Measurements from ENCODE around the gene HOMER2.

HOMER2 gene

DNA sequence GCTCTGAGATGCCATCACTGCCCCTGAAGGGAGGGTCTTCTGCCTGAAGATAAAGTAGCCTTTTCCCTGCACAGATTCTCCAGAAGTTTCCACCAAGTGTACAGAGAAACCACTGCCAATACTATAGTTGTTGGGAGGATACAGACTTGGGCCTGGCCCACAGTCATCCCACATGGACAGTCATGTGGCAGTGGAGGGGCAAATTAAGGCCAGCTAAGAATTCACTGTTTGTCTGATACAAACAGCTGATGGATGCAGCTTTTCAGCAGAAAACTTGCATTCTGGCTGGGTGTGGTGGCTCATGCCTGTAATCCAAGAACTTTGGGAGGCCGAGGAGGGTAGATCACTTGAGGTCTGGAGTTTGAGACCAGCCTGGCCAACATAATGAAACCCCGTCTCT, 22.1 kb downstream of the HOMER2 start:
- DNase-seq (ENCODE audit: low read depth in 2 of 2) = no peak

DNA sequence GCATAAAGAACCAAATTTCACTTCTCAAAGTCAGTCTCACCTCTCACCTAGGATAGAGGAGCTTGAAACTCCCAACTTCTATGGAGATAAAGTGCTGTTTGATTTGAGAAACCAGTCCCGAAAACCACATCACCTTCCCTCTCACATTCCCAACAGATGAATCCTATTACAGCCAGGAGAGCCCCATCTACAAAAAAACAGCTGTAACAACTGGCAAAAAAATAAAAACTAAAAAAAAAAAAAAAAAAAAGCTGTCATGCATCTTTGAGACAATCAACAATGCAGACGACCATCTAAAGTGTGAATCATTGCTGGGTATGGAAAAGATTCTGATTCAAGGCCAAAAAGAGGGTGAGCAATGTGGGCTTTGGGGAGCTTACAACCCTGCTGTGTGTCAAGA, 23.8 kb downstream of the HOMER2 start:
- DNase-seq (ENCODE audit: low read depth in 2 of 2) = no peak

DNA sequence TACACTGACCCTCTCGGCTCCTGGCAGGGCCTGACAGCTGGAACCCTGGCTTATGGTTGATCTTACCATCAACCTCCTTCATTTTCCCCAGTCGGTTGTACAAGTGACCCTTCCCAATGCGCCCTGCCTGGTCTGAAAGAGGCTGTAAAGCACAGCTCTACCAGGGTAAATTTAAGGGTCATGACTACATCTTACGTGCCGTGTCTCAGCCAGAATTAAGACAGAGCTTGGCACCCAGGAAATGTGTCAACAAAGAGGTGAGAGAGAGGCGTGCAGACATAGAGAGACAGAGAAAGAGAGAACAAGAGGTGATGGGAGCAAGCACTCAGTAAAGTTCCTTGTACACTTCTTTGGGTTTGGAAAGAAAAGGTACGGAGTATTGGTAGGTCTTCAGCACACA, 28.8 kb downstream of the HOMER2 start:
- no peak for DNase-seq (ENCODE audit: low read depth in 2 of 2)

DNA sequence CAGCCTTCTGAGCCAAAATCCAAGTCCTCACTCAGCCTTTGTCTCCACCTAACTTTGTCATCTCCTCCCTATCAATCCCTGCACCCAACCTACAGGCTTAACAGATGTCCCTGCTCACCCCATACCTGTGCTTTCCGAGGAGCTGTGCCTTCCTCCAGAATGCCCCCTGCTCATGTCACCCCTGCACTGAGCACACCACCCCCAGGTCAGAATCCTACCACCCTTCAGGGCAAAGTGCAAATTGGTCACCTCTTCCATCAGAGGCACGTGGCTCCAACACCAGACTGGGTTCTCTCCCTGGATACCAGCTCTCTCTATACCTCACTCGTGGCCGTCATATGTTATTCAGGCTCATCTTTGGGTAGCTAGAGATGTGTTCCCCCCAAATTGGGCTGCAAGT, 29.8 kb downstream of the HOMER2 start:
- no peak for DNase-seq (ENCODE audit: low read depth in 2 of 2)

DNA sequence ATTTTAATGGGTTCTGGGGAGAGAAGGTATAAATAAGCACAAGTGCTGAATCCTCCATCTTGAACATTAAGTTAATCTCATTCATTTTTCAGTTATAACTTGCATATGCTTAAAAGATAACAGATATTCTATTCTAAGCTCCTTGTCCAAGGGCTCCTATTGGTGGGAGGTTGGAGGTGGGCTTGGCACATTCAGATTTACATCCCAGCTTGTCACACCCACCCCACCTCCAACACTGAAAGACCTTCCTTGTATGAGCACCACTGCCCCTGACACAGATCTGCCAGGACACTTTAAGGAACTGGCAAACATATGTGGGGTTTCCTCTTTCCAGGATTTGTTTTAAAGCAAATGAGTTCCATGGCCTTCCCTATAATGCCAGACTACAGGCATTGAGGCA, 30.6 kb downstream of the HOMER2 start:
- no peak for DNase-seq (ENCODE audit: low read depth in 2 of 2)

DNA sequence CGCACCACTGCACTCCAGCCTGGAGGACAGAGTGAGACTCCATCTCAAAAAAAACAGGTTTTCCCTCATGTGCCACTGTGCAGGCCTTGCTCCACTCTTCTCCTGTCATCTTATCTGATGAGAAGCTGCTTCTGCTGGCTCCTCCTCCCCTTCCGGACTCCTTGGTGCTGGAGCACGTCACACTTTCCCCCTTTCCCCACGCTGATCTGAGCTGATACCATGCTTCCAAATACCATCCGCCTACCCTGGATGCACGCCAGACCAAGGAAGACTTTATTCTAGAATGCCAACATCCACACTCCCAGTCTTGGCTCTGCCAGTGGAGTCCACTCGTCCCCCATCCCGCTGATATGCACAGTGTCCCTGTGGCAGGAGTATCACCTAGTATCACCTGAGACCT, 31.3 kb downstream of the HOMER2 start:
- no peak for DNase-seq (ENCODE audit: low read depth in 2 of 2)

DNA sequence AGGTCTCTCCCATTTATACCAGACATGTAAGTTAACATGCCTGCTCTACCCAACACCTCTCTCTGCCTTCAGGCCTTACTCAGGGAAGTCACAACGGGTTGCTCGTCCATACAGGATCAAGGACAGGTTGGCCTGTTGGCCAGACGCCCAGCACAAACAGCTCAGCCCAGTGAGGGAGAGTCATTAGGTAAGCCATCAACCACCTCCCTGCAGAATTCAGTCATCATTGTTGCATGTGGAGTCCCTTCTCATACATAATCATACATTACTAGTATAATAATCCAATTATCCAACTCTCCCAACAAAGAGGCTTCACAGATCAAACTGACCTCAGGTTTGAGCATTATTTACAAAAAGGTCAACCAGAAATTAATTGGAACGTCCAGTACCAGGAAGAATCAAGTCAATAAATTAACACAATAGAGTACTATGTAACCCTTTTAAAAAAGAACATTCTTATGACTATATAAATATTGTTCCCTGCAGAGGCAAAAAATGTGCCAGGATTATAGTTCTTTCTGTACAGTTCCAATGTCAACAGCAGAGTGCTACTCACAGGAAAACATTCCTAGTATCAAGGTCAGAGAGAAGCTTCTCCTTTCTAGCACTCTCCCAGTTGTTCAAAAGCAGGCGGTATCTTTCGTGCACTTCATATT, 33.2 kb downstream of the HOMER2 start:
- DNase-seq (ENCODE audit: low read depth in 2 of 2) = no peak

DNA sequence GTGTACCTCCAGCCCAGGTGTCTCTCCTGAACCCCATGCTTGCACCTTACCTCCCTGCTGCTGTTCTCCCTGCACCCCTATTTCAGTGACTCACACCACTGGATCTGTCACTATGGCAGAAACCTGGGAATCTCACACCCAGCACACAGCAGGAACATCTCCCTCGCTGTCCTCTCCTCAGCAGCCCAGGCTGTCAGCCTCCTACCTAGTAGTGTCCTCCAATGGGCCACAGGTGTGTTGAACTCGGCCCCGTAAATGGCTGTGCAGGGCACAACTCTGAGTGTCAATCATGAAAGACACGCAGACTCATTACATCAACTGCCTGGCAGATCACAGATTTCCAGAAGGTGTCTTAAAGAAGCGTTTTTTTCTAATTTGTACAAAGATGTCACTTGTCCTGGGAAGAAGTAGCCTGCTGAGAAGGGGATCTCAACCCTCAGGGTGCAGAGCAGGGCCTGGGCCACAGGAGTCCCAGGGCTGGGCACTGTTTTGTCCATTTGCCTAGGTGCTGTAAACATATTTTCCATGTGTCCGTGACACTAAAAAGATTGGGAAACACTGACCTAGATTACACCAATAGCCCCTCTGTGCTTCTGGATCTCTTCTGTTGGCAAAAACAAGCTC, 33.8 kb downstream of the HOMER2 start:
- no peak for DNase-seq (ENCODE audit: low read depth in 2 of 2)

DNA sequence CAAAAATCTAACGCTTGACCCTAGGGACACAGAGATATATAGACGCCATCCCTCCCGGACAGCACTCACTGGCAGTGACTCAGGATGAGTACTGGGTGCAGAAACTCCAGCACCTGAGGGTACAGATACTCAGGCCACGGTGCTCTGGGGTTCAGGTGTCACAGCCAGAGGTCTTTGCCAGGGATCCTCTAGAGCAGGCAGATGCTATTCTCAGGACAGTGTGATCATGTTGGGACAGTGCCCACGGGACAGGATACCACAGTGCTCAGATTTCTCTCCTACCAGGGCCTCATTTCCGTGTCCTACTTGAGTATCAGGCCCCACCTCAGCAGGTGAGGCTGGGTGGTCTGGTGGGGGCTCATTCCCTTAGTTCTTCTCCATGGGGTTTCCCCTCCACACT, 34.4 kb downstream of the HOMER2 start:
- DNase-seq (ENCODE audit: low read depth in 2 of 2) = no peak

DNA sequence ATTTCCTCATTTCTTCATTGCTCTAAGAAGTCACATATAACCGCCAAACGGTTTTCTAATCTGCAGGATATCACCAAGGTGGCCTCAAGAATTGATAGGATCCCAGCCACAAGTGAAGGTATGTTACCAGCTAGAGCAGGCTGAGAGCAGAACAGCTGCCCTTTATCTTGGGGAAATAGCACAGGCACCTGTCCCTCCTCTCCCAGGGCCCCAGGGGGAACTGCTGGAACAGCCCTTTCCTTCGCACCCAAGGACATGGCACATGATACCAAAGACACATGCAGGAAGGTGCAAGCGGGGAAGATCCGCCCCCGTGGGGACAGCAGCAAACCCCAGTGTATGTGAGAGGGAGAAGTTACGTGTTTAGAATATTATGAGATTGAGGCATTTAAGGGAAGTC, 35.3 kb downstream of the HOMER2 start:
- DNase-seq (ENCODE audit: low read depth in 2 of 2) = no peak

DNA sequence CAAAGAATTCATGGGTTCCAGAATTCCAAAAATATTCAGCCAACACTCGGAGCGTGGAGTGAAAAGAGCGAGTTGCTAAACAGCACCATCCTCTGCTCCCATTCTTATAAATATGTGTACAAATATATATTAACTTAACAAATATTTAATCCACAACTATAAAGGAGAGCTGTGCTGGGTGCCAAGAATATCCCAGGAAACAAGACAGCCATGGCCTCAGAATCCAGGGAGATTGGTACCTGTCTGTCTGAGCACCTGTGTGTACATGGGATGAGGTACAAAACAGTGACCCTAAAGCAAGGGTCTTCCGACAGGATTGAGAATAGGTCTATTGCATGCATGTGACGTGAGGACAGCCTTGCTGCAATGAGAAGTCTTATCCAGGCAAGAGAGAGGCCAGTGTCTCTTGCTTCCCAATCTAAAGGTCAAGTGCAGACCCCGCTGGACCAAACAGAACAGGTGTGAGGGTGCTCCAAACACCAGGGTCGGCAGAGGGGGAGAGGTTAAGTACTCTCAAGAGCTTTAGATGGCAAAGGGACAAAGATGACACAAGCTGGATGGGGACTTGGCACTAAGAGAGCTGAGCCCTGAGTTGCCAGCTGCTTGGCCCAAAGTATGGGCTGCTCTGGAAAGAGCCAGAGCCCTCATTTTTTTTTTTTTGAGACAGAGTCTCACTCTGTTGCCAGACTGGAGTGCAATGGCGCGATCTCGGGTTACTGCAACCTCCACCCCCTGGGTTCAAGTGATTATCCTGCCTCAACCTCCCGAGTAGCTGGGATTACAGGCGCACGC, 36.2 kb downstream of the HOMER2 start:
- no peak for DNase-seq (ENCODE audit: low read depth in 2 of 2)

DNA sequence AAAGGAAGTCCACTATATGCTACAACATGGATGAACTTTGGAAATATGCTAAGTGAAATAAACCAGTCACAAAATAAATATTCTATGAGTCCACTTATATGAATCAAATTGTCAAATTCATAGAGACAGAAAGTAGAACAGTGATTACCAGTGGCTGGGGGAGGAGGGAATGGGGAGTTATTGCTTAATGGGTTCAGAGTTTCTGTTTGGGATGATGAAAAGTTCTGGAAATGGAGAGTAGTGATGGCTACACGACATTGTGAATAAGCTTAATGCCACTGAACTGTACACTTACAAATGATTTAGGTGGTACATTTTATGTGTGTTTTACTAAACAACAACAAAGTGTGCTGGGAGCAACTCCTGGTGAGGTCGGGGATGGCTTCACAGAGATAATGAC, 38.1 kb downstream of the HOMER2 start:
- DNase-seq (ENCODE audit: low read depth in 2 of 2) = no peak

DNA sequence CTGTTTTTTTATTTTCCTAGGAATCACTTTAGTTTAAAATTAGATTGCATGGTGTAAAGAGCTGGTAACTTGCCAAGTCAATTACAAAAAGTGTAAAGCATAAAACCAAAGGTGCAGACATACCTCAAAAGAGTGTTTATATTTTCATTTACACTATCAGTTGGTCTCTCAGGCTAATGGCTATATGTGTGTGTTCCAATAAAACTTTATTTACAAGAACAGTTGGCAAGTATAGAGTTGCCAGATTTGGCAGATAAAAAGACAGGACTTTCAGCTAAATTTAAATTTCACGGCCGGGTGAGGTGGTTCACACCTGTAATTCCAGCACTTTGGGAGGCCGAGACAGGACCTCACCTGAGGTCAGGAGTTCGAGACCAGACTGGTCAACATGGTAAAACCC, 41.1 kb downstream of the HOMER2 start:
- DNase-seq (ENCODE audit: low read depth in 2 of 2) = no peak

DNA sequence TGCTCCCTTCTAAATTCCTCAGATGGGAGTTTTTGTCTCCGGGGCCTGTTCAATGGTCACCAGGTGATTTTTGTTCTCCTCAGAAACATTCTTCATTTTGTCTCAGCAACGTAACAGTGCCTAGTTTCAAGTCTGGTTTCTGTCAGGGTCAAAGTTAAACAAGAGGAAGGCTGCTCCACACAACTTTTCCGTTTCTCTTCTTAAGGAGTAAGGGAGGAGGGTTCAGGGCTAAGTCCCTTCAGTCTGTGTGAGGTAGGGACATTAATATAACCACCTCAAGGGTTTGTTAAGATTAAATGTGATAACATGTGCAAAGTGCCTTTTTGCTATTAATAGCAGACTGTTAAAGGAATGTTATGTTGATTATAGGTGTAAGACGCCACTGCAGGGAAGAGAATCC, 41.8 kb downstream of the HOMER2 start:
- no peak for DNase-seq (ENCODE audit: low read depth in 2 of 2)

DNA sequence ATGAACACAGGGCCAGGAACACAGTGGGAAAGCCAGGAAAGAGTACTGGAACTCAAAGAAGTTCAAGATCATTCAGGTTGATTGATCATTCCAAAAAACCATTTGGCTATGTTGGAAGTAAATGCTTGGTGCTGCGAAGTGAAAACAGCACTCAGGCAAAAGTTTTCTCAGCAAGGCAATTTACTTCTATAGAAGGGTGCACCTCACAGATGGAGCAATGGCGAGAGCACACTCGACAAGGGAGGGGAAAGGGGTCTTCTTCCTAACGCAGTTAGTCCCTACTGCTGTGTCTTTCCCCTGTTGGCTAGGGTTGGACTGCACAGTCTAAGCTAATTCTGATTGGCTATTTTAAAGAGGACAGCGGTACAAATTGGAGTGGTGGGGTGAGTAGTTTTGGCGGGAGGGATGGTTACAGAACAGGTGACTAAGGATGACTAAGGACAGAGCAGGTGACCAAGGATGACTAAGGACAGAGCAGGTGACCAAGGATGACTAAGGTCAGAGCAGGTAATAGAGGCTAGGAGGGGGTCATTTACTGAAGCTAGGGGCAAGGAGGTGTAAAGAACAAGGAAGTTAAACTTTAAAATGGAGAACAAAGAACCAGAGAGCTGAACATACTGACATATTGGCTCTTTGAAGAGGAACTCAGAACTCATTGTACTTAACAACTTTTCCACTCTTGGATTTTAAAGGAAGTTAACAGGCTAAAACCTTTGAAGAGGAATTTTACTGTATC, 43.3 kb downstream of the HOMER2 start:
- DNase-seq (ENCODE audit: low read depth in 2 of 2) = no peak

DNA sequence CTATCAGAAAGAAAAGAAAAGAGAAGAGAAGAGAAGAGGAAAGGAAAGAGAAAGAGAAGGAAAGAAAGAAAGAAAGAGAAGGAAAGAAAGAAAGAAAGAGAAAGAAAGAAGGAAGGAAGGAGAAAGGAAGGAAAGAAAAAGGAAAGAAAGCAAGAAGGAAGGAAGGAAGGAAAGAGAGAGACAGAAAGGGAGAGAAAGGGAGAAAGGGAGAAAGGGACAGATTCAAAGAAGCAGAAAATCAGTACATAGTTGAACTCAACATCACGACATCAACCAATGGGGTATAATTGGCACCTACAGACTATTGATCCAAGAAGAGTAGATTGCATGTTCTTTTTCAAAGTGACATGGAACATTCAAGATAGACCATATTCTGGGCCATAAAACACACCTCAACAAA, 45.2 kb downstream of the HOMER2 start:
- no peak for DNase-seq (ENCODE audit: low read depth in 2 of 2)

DNA sequence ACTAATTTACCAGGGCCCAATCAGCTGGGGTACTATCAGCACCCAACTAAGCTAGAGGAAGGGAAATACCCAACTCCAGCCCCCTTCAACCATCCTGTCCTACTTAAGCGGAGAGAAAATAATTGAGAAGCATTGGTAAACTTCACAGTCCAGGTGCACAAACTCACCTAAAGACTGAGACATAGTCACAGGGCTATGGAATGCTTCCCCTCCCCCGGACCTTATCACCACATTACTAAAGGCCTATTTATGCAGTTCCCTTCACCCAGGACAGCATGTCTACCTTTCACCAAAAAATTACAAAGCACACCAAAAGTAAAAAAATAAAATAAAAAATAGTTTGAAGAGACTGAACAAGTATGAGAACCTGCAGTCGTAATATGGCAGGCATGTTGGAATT, 47.9 kb downstream of the HOMER2 start:
- DNase-seq (ENCODE audit: low read depth in 2 of 2) = no peak

DNA sequence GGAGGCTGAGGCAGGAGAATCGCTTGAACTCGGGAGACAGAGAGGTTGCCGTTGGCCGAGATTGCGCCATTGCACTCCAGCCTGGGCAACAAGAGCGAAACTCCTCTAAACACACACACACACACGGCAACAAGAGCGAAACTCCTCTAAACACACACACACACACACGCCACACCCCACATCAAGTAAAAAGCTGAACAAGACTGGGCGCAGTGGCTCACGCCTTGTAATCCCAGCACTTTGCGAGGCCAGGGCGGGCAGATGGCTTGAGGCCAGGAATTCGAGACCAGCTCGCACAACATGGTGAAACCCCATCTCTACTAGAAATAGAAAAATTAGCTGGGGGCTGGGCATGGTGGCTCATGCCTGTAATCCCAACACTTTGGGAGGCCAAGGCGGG, 49.0 kb downstream of the HOMER2 start:
- no peak for DNase-seq (ENCODE audit: low read depth in 2 of 2)

DNA sequence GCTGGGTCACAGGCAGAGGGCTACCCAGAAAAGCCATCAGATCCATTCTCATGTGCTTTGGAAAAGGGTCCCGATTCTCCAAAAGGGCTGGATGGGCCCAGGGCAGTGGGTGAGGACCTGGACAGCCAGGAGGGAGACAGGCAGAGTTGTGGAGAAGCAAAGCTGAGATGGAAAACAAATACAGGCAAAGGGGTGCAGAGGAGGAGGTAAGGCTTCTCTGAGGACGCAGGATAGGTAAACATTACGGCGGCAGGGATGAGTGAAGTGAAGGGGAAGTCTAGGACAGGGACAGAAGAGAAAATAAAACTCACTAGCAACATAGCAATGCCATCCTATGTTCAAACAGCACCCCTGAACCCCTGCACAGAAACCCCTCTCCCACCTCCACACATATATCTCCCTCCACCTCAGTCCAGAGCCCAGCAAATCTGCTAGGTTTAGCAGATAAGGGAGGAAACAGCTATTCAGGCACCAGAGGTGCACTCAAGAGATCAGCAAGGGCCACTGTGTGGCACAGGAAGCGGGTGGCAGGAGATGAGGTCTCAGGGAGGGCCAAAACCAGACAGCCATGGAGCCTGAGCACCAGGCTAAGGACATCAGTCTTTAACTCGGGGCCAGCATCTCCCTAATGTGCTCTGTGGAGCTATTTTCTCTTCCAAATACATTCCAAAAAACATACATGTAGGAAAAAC, 51.3 kb downstream of the HOMER2 start:
- DNase-seq (ENCODE audit: low read depth in 2 of 2) = no peak

DNA sequence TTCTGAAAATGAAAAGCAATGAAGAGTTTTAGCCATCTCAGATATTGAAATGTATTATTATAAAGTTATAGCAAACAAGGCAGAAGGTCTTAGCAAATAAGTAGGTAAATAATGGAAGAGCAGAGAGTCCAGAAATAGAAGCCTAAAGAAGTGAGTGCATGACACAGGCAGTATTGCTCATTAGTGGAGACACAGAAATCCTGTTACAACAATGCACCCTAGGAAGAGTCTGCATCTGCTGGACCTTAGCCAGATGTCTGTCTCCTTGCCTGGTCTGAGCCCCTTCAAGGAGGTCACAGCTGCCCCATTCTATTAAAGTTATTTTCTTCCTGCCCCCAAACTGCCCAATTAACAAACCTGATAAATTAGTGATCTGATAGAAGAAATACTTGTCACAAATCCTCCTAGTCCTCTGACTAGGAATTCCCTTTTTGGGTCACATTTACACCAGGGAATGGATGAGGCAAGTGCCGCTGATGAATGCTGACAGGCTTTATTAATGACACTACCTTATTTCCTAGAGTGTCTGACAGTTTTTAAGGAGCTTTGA, 51.9 kb downstream of the HOMER2 start:
- DNase-seq (ENCODE audit: low read depth in 2 of 2) = no peak

DNA sequence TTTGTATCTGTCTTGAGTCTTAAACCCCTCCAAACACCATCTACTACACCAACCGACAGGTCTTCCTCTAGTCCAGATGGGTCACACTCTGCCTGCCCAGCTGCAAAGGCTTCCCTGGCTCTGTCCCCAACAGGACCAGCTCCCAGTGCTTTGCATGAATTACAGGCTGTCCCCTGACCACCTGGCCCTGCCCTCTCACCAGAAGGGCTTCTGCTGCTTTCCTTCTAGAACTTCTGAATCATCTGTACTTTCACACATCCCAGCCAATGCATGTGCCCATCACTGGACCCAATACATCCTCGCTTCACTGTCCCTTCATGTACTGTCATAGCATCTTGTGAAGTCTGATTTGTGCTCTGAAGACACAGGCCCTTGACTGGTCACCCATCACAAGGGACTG, 53.6 kb downstream of the HOMER2 start:
- DNase-seq (ENCODE audit: low read depth in 2 of 2) = no peak

DNA sequence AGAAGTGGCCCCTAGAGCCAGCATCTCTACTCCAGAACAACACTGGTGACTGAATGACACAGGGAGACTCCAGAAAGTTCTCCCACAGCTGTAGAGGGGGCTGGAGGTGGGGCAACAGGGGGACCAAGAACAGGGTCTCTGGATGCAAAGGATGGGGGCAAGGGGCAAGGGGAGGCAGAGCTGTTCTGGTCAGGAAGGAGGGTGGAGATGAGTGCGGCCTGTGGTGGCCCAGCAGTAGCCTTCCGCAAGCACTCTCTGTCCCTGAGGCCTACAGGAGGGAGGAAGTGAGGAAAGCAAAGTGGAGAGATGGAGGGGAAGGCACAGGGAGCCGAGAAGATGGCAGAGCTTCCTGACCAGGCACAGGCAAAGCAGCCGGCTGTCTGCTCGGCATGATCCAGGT, 56.5 kb downstream of the HOMER2 start:
- DNase-seq (ENCODE audit: low read depth in 2 of 2) = no peak
